Neural progenitor cell (in vitro differentiated cells): ENCODE data around the gene GPR149. TPM values are rescaled to one million over a fixed set of nuclear protein-coding genes. Genes with fewer than 3 reads are reported as not detected.

Source experiments
- DNase-seq: peaks from one replicate; pipeline ENCODE4 v3.0.0-alpha.2; 2016; ENCODE audit warnings: low spot score
- H2AFZ ChIP-seq: fragments of 200-600 bp; sonication (generic); replicated peaks from 2 replicates; pipeline ENCODE4 v1.6.1; 2016; ENCODE audit warnings: antibody characterized with exemption
- H3F3A ChIP-seq: fragments of 200-600 bp; sonication (generic); 2 replicates; pipeline ENCODE4 v1.6.1; 2016; ENCODE audit warnings: antibody characterized with exemption, low read depth
- H3K27ac ChIP-seq: fragments of 200-600 bp; sonication (generic); 2 replicates; pipeline ENCODE4 v1.5.1; 2016; ENCODE audit warnings: mild to moderate bottlenecking
- H3K27me3 ChIP-seq: fragments of 200-600 bp; sonication (generic); 2 replicates; pipeline ENCODE4 v1.6.1; 2016; ENCODE audit warnings: mild to moderate bottlenecking, moderate library complexity
- H3K36me3 ChIP-seq: fragments of 200-600 bp; sonication (generic); 2 replicates; pipeline ENCODE4 v1.5.1; 2016
- H3K4me1 ChIP-seq: fragments of 200-600 bp; sonication (generic); 2 replicates; pipeline ENCODE4 v1.6.1; 2016; ENCODE audit warnings: mixed run types
- H3K4me2 ChIP-seq: fragments of 200-600 bp; sonication (generic); 2 replicates; pipeline ENCODE4 v1.6.1; 2016
- H3K4me3 ChIP-seq: fragments of 200-600 bp; sonication (generic); 2 replicates; pipeline ENCODE4 v1.5.1; 2016
- H3K79me2 ChIP-seq: fragments of 200-600 bp; sonication (generic); 2 replicates; pipeline ENCODE4 v1.6.1; 2016; ENCODE audit warnings: low read depth
- H3K9ac ChIP-seq: fragments of 200-600 bp; sonication (generic); 2 replicates; pipeline ENCODE4 v1.6.1; 2016
- H3K9me3 ChIP-seq: fragments of 200-600 bp; sonication (generic); 2 replicates; pipeline ENCODE4 v1.5.1; 2016; ENCODE audit warnings: low read depth
- H4K20me1 ChIP-seq: fragments of 200-600 bp; sonication (generic); 2 replicates; pipeline ENCODE4 v1.6.1; 2016; ENCODE audit warnings: low read depth
- H3K27ac Mint-ChIP-seq: 3 replicates; pipeline ENCODE4 v1.8.0; 2021; ENCODE audit warnings: mixed read lengths
- H3K27me3 Mint-ChIP-seq: 2 replicates; pipeline ENCODE4 v1.8.0; 2022; ENCODE audit warnings: low read depth, mild to moderate bottlenecking, inconsistent platforms, moderate library complexity, mixed read lengths; ENCODE audit not compliant: insufficient read depth
- H3K36me3 Mint-ChIP-seq: 3 replicates; pipeline ENCODE4 v1.8.0; 2021; ENCODE audit warnings: mixed read lengths
- H3K4me1 Mint-ChIP-seq: 3 replicates; pipeline ENCODE4 v1.8.0; 2021; ENCODE audit warnings: mixed read lengths
- H3K4me3 Mint-ChIP-seq: 3 replicates; pipeline ENCODE4 v1.8.0; 2021; ENCODE audit warnings: mild to moderate bottlenecking, moderate library complexity, mixed read lengths
- H3K9me3 Mint-ChIP-seq: 3 replicates; pipeline ENCODE4 v1.8.0; 2020; ENCODE audit warnings: mixed read lengths
- EZH2 ChIP-seq: fragments of 200-600 bp; sonication (generic); IDR thresholded peaks from 2 replicates; pipeline ENCODE4 v1.6.1; 2017; ENCODE audit warnings: antibody characterized with exemption, mild to moderate bottlenecking, moderate library complexity
- EZH2phosphoT487 ChIP-seq: fragments of 200-600 bp; sonication (generic); IDR thresholded peaks from 2 replicates; pipeline ENCODE4 v1.6.1; 2017; ENCODE audit warnings: antibody characterized with exemption
- total RNA-seq: library from RNA; depleted of rRNA; stranded (reverse); fragments of >200 nt; gene quantifications from 2 replicates; pipeline ENCODE4 v1.2.3, GENCODE V29; 2015; ENCODE audit warnings: low replicate concordance
- TF ChIP-seq, protein P1 (sequence below): fragments of 200-600 bp; sonication (generic); IDR thresholded peaks from 2 replicates; pipeline ENCODE4 v1.5.1; 2017; ENCODE audit warnings: antibody characterized with exemption, mild to moderate bottlenecking

GPR149 gene
- total RNA-seq, 1 donor from 2014 or later, result not detected

DNA sequence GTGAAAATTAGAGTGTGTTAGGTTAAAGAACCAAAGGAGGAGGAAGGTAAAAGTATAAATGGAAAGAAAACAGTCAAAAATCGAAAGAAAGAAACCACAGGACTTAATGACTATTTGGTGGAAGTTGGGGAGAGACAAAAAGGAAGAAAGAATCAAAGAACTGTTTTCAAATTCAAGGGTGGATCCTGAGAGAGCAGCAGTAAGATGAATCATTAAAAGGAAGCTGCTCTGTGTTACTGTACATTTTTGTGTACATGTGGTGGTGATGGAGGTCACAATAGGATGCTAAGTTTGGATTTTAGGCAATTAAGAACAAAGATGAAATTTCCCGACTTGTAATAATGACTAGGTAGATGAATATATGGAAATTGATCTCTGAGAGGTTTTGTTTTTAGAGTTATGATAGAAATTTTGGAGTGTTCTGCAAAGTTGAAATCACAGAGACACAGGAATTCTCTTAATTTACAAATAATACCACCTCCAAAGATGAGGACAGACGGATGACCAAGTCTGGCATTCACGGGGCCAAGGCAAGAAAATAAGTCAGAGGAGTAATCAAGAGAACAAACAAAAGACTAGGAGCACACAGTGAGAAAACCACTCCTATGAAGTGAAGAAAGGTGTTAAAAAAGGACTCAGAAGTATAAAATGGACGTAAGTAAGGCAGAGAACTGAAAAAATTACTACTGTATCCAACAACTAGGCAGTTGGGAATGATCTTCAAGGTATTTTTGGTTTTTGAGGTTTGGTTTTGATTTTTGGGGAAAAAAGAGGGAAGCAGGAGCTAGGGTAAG lies 112.8 kb downstream of the GPR149 start:
- Histone ChIP-seq H2AFZ (no peak overlapping the region), H3K9ac (no peak overlapping the region), H3K4me1 (peaks cover 31% of the 10 kb centered on the region), H3K27ac (no peak overlapping the region), H3K79me2 (peaks cover 92% of the 10 kb centered on the region), H3K36me3 (peaks cover 23% of the 10 kb centered on the region), H3K4me2 (peak overlapping the region; percentile 33), H3F3A (no peaks in the 10 kb centered on the region), H3K27me3 (no peaks in the 10 kb centered on the region), H3K4me3 (no peak overlapping the region), H3K9me3 (no peaks in the 10 kb centered on the region), H4K20me1 (peaks cover 68% of the 10 kb centered on the region)
- Mint-ChIP-seq H3K4me1 (peaks cover 3% of the 10 kb centered on the region), H3K9me3 (peaks cover 3% of the 10 kb centered on the region), H3K36me3 (peaks cover 47% of the 10 kb centered on the region), H3K27me3 (no peaks in the 10 kb centered on the region), H3K27ac (no peak overlapping the region), H3K4me3 (no peak overlapping the region)
- TF ChIP-seq, protein P1, sequence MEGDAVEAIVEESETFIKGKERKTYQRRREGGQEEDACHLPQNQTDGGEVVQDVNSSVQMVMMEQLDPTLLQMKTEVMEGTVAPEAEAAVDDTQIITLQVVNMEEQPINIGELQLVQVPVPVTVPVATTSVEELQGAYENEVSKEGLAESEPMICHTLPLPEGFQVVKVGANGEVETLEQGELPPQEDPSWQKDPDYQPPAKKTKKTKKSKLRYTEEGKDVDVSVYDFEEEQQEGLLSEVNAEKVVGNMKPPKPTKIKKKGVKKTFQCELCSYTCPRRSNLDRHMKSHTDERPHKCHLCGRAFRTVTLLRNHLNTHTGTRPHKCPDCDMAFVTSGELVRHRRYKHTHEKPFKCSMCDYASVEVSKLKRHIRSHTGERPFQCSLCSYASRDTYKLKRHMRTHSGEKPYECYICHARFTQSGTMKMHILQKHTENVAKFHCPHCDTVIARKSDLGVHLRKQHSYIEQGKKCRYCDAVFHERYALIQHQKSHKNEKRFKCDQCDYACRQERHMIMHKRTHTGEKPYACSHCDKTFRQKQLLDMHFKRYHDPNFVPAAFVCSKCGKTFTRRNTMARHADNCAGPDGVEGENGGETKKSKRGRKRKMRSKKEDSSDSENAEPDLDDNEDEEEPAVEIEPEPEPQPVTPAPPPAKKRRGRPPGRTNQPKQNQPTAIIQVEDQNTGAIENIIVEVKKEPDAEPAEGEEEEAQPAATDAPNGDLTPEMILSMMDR, result no peak
- no peak for TF ChIP-seq EZH2
- no peak for TF ChIP-seq EZH2phosphoT487
- no peak for DNase-seq

DNA sequence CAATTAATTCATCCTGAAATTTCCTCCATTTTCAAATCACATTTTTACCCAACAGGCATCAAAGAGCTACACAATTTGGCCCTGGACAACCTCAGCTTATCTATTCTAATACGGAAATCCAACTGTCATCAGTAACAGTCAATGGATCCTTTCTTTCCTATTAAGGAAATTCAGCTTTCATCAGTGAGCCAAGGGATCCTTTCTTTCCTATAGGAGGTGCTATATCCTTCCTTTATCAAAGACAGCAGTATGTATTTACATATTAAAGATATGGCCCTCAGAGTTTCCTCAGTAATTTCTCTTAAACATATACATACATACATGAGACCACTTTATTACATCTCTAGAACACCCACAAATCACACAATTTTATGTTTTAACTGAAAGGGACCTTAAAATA lies 115.8 kb downstream of the GPR149 start:
- no peak overlapping the region for H3K4me3 Mint-ChIP-seq
- peaks cover 38% of the 10 kb centered on the region for H3K36me3 ChIP-seq

DNA sequence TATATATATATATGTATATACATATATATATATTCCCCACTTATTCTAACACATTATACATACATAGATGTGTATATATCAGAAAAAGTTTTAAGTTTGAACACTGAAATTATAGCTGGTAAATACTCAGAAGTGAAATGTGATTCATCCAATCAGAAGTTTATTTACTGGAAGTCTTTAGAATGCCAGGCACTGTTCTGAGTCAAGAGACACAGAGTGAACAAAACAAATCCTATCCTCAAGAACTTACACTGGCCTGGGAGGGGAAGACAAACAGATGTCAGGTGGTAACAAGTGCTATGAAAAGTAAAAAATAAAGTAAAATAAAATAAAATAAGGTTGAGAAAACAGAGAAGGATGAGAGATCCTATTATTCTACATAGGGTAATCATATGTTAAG lies 119.2 kb downstream of the GPR149 start:
- Histone ChIP-seq H3K4me2 (no peak overlapping the region), H3K4me3 (no peak overlapping the region), H3K27me3 (no peaks in the 10 kb centered on the region), H4K20me1 (peaks cover 14% of the 10 kb centered on the region), H3K36me3 (peaks cover 50% of the 10 kb centered on the region), H3K27ac (no peak overlapping the region), H3F3A (no peaks in the 10 kb centered on the region), H3K4me1 (no peaks in the 10 kb centered on the region), H3K9me3 (no peaks in the 10 kb centered on the region), H3K79me2 (peaks cover 66% of the 10 kb centered on the region), H2AFZ (no peak overlapping the region), H3K9ac (no peak overlapping the region)
- H3K4me1 Mint-ChIP-seq, result no peaks in the 10 kb centered on the region
- DNase-seq, result no peak
- peaks cover 34% of the 10 kb centered on the region for H3K36me3 Mint-ChIP-seq
- TF ChIP-seq EZH2phosphoT487, result no peak
- TF ChIP-seq EZH2, result no peak
- TF ChIP-seq, protein P1, result no peak
- no peaks in the 10 kb centered on the region for H3K27me3 Mint-ChIP-seq
- H3K4me3 Mint-ChIP-seq, result no peak overlapping the region
- no peaks in the 10 kb centered on the region for H3K9me3 Mint-ChIP-seq
- H3K27ac Mint-ChIP-seq, result no peak overlapping the region

More for the DNA sequence above, 115.8 kb downstream of the GPR149 start:
- no peaks in the 10 kb centered on the region for H3K4me1 Mint-ChIP-seq
- Histone ChIP-seq H3K27ac (no peak overlapping the region), H2AFZ (no peak overlapping the region), H3K9me3 (no peaks in the 10 kb centered on the region), H3K4me2 (no peak overlapping the region), H3F3A (no peaks in the 10 kb centered on the region), H3K79me2 (peaks cover 86% of the 10 kb centered on the region), H3K4me3 (no peak overlapping the region), H3K9ac (no peak overlapping the region), H3K27me3 (no peaks in the 10 kb centered on the region), H3K4me1 (peaks cover 13% of the 10 kb centered on the region), H4K20me1 (peaks cover 40% of the 10 kb centered on the region)
- no peak overlapping the region for H3K27ac Mint-ChIP-seq
- H3K9me3 Mint-ChIP-seq, result no peaks in the 10 kb centered on the region
- no peaks in the 10 kb centered on the region for H3K27me3 Mint-ChIP-seq
- H3K36me3 Mint-ChIP-seq, result peaks cover 41% of the 10 kb centered on the region
- TF ChIP-seq EZH2 (no peak), EZH2phosphoT487 (no peak)
- TF ChIP-seq, protein P1, result peak; percentile 31
- no peak for DNase-seq
